ENCODE results near the gene NFATC2.
"Not testable (repeated sequence)": the region's sequence is repeated elsewhere in the genome, so short reads cannot be mapped to it uniquely, and the experiment has no call there.

The NFATC2 gene

GRCh38 chr20:51543422-51543788 lies 886 bp upstream of the NFATC2 start:
- intact Hi-C loops (cut with DNase I) = no loop called here
- DNase-seq = no peak

- intact Hi-C loops (cut with DNase I) = no loop called here
- DNase-seq = no peak
Measured at GRCh38 chr20:51542033-51542570, 417 bp downstream of the NFATC2 start.

DNA sequence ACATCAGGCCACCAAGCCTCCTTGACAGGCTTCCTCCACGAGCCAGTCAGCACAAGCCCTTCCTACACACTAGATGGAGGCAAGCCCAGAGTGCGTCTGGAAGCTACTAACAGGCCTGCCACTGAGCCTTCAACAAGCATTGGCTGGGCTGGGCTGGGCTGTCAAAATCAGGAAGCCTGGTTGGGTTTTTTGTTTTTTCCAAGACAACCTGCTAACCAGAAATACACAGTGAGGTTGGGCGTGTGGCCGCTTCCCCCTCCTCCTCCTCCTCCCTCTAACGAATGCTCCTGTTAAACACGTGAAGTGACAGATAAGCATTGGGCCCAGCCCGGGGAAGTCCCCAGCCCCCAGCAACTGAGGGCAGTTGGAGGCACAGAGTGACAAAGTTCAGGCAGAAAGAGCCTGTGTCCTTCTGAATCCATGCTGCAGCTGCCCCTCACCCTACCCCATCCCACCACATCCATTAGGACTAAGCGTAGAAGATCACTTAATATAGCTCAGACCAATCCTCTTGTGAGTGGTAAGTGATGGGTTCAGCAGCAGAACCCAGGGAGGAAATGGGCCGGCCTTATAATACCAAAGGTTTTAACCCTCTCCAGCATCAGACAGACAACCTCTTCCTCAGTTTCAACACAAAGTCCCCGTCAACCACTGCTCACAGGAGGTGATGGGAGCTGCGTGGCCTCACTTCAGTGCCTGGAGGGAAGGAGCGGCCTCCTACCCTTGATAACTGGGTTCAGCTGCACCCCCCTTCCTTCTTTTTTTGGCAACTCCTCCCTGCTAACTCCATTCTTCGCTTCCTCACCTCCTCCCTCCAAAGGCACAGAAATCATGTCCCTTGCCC lies 1.1 kb downstream of the NFATC2 start:
- intact Hi-C loops (cut with DNase I) = no loop called here
- peak; percentile 31 to 88 (median 70) for DNase-seq

- intact Hi-C loops (cut with DNase I) = no loop called here
- DNase-seq = no peak
Measured at GRCh38 chr20:51540580-51540979, 1.9 kb downstream of the NFATC2 start.

GRCh38 chr20:51540074-51540473 lies 2.4 kb downstream of the NFATC2 start:
- DNase-seq; intact Hi-C loops (cut with DNase I): not testable (repeated sequence)

- no peak for DNase-seq
- intact Hi-C loops (cut with DNase I) = no loop called here
Measured at GRCh38 chr20:51536116-51537069, 6.1 kb downstream of the NFATC2 start.

GRCh38 chr20:51535674-51536073 lies 6.8 kb downstream of the NFATC2 start:
- intact Hi-C loops (cut with DNase I) = no loop called here
- no peak for DNase-seq

DNA sequence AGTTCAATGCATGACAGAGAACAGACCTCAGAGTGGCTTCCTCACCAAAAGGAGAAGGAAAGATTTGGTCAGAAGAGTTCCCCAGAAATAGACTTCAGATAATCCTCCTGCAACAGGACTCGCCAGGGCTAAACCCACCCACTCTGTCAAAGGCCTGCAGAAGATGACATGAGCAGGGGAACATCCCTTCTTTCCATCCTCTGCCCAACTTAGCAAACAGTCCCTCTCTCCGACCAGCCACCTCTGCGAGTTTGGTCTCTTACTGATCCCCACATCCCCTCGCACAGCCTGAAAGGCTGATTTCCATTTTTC lies 7.5 kb downstream of the NFATC2 start:
- intact Hi-C loops (cut with DNase I) = no loop called here
- peak in 3 of 42 donors; percentile 24 to 47 (median 26) for DNase-seq

DNA sequence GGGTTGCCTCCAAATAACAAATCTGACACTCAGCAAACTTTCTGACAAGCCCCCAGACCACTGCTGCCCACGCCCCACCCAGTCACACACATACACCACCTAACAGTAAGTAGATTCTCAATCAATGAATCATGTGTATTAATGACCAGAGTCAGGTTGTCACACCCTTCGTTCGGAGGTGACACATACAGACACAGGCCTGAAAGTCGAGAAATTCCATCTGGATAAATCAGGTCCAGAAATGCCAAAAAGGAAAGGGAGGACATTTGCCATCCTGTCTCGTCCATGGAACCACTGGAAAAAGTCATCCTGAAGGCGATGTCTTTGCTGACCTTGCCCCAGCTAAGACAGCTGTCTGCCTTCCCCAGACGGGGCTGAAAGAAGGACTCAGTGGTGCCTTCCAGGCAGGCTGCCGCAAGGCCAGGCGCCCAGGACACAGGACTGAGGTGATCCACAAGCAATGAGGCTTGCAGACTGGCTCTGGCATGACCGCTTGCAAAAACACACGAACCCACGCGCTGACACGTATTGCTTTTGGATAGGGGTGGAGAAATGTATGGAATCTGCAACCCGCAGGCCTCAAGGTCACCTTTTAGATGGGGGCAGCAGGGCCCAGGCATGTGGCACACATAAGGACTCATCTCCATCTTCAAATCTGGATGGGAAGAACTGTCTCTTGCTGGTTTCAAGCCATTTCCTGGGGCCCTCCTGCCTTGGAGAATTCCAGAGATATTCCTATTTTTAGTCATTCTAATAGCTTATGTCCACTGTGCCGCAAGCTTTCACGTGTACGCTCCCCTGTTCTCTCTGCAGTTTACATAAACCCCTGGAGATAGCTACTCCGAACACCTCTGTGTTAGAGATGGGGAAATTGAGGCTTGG lies 9.0 kb downstream of the NFATC2 start:
- DNase-seq = no peak
- intact Hi-C loops (cut with DNase I) = no loop called here

- DNase-seq = peak in 38 of 42 donors; percentile 31 to 85 (median 61)
Measured at GRCh38 chr20:51532577-51533191, 9.8 kb downstream of the NFATC2 start.

GRCh38 chr20:51531712-51532456 lies 10.6 kb downstream of the NFATC2 start:
- intact Hi-C loops (cut with DNase I) = no loop called here
- no peak for DNase-seq

More at GRCh38 chr20:51532577-51533191, 9.8 kb downstream of the NFATC2 start:
- intact Hi-C loops (cut with DNase I) = no loop called here

GRCh38 chr20:51531141-51531710 lies 11.3 kb downstream of the NFATC2 start:
- peak in 17 of 42 donors; percentile 18 to 76 (median 43) for DNase-seq
- intact Hi-C loops (cut with DNase I) = no loop called here

- intact Hi-C loops (cut with DNase I) = no loop called here
- no peak for DNase-seq
Measured at GRCh38 chr20:51529758-51530157, 12.8 kb downstream of the NFATC2 start.

- intact Hi-C loops (cut with DNase I) = no loop called here
- DNase-seq = no peak
Measured at GRCh38 chr20:51529081-51529681, 13.3 kb downstream of the NFATC2 start.

DNA sequence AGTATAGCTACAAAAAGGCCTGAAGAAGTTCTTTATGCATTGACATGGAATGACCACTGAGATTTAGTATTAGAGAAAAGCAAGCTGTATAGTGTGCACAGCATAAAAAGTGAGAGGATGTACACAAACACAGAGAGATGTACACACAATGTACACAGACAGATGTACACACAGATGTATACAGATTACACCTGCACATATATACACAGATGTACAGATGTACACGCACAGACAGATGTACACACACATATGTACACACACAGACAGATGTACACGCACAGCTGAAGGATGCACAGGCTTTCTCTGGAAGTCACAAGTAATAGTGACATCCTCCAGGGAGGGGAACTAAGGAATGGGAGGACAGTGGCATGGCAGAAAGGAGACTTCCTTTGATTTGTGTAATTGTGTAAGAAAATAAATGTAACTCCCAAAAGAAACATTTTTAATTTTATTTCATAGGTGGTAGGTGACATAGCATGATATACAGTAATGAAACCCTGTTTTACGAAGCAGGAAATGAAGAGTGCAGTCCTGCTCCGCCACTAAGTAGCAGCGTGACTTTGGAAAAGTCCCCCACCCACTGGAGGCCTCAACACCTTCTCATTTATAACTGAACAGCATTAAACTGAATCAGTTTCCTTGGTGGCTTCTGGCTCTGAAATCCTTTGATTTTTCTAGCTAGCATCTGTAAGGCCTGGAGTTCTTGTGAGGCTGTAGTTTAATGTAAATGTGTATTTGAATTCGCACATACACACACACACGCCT lies 14.1 kb downstream of the NFATC2 start:
- DNase-seq = no peak
- intact Hi-C loops (cut with DNase I) = no loop called here

GRCh38 chr20:51526754-51527153 lies 15.8 kb downstream of the NFATC2 start:
- intact Hi-C loops (cut with DNase I) = no loop called here
- no peak for DNase-seq
